ENCODE measurements around the gene CORO7.
A peak's percentile ranks its signal among the peaks of the same experiment; 100 is the strongest.

The CORO7 gene

DNA sequence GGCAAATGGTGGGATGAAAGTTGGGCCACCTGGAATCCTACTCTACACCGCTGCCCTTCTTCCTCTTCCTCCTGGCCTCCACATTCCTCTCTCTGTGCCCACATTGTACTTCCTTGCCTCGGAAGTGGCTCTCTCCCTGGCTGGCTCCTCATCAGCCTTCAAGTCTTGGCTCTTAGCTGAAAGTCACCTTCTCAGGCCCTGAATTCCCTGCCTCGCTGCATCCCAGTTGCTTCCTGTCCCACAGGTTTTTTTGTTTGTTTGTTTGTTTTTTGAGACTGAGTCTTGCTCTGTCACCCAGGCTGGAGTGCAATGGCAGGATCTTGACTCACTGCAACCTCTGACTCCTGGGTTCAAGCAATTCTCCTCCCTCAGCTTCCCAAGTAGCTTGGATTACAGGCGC, 62.7 kb downstream of the CORO7 start:
- Histone ChIP-seq H3K9me3 (ENCODE audit: control insufficient read depth in 1 of 2, low read length in 2 of 2) (no peaks in the 10 kb centered on the region), H3K4me1 (ENCODE audit: control insufficient read depth in 1 of 2, insufficient read depth in 2 of 2, low read length in 2 of 2) (peaks cover 4 to 9% of the 10 kb centered on the region in 2 donors), H3K4me3 (ENCODE audit: low read depth in 1 of 2, low read length in 2 of 2) (no peak overlapping the region), H3K36me3 (ENCODE audit: control insufficient read depth in 1 of 2, insufficient read depth in 2 of 2, low read length in 2 of 2) (peaks cover 8 to 22% of the 10 kb centered on the region in 2 donors), H3K27ac (ENCODE audit: low read length) (no peak overlapping the region), H3K27me3 (ENCODE audit: low read depth, low read length) (no peaks in the 10 kb centered on the region)

DNA sequence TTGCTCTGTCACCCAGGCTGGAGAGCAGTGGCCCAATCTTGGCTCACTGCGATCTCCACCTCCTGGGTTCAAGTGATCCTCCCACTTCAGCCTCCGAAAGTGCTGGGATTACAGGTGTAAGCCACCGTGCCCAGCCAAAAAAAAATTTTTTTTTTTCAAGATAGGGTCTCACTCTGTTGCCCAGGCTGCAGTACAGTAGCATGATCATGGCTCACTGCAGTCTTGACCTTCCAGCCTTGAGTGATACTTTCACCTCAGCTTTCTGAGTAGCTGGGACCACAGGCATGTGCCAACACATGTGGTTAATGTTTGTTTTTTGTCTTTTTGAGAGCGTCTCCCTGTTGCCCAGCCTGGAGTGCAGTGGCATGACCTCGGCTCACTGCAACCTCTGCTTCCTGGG, 63.6 kb downstream of the CORO7 start:
- Histone ChIP-seq H3K27me3 (ENCODE audit: low read depth, low read length) (no peaks in the 10 kb centered on the region), H3K9me3 (ENCODE audit: control insufficient read depth in 1 of 2, low read length in 2 of 2) (no peaks in the 10 kb centered on the region)

DNA sequence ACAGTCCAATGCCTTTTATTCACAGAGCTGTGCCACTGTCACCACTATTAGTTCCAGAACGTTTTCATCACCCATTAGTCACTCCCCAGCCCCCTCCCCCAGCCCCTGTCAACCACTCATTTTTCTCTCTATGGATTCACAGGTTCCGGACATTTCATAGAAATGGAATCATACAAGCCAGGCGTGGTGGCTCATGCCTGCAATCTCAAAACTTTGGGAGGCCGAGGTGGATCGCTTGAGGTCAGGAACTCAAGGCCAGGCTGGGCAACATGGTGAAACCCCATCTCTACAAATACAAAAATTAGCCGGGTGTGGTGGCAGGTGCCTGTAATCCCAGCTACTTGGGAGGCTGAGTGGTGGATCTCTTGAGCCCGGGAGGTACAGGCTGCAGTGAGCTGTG, 64.5 kb downstream of the CORO7 start:
- H3K27me3 ChIP-seq (ENCODE audit: low read depth, low read length): no peaks in the 10 kb centered on the region
- H3K4me3 ChIP-seq (ENCODE audit: low read depth in 1 of 2, low read length in 2 of 2): peak overlapping the region in 1 of 2 donors; percentile 18

More for the DNA sequence above, 63.6 kb downstream of the CORO7 start:
- H3K36me3 ChIP-seq (ENCODE audit: control insufficient read depth in 1 of 2, insufficient read depth in 2 of 2, low read length in 2 of 2): peaks cover 1 to 16% of the 10 kb centered on the region in 2 donors
- no peak overlapping the region for H3K4me3 ChIP-seq (ENCODE audit: low read depth in 1 of 2, low read length in 2 of 2)
- H3K4me1 ChIP-seq (ENCODE audit: control insufficient read depth in 1 of 2, insufficient read depth in 2 of 2, low read length in 2 of 2): peaks cover 4 to 9% of the 10 kb centered on the region in 2 donors
- no peak overlapping the region for H3K27ac ChIP-seq (ENCODE audit: low read length)

DNA sequence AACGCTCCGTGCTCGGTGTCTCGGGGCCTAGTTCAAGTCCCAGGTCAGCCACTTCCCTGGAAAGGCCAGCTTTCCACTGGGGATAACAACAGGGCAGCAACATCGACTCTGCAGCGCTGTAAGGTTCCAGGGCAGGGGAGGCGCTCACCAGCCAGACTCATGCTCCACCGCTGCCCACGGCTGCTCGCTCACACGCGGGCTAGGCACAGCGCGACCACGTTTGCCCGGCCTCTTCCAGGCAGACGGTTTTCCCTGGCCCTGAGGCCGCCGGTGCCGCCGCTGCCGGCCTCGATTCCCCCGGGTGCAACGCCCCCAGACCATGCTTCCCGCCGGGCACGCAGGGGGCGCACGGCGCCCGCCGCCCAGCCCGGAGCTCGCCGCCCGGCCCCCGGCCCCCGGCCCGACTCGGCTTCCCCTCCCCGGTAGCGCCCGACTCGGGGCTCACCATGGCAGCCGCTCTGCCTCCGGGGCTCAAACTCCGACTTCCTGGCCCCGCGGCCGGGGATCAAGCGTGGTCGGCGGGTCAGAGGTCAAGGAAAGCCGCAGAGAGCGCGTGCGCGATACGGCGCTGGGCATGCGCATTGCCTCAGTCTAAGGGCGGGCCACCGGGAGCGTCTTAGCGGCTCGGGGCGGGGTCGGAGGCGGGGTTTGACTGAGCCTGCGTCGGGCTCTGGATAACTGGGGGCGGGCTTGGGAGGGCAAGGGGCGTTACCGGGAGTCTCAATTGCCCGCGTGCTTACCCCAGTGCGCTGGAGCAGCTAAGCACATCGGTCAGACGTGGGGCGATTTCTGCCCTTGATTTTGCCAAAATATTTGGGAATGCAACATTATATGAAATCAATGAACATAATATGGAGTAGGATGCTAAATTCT, 65.4 kb downstream of the CORO7 start, which contains the start of gene PAM16:
PAM16 (minus strand) TSS at position 535 of the 873 bp plus-strand sequence; CDS start at position 448, 87 bp downstream.
- Histone ChIP-seq H3K36me3 (ENCODE audit: control insufficient read depth in 1 of 2, insufficient read depth in 2 of 2, low read length in 2 of 2) (peaks cover 0 to 5% of the 10 kb centered on the region in 2 donors), H3K4me3 (ENCODE audit: low read depth in 1 of 2, low read length in 2 of 2) (peak within 1 kb of the TSS; percentile 64 to 83), H3K9me3 (ENCODE audit: control insufficient read depth in 1 of 2, low read length in 2 of 2) (no peaks in the 10 kb centered on the region), H3K27ac (ENCODE audit: low read length) (peak within 1 kb of the TSS; percentile 45), H3K4me1 (ENCODE audit: control insufficient read depth in 1 of 2, insufficient read depth in 2 of 2, low read length in 2 of 2) (peaks cover 4 to 9% of the 10 kb centered on the region in 2 donors), H3K27me3 (ENCODE audit: low read depth, low read length) (no peaks in the 10 kb centered on the region)

More for the DNA sequence above, 64.5 kb downstream of the CORO7 start:
- no peak overlapping the region for H3K27ac ChIP-seq (ENCODE audit: low read length)
- H3K4me1 ChIP-seq (ENCODE audit: control insufficient read depth in 1 of 2, insufficient read depth in 2 of 2, low read length in 2 of 2): peaks cover 4 to 9% of the 10 kb centered on the region in 2 donors
- H3K36me3 ChIP-seq (ENCODE audit: control insufficient read depth in 1 of 2, insufficient read depth in 2 of 2, low read length in 2 of 2): peaks cover 0 to 8% of the 10 kb centered on the region in 2 donors
- H3K9me3 ChIP-seq (ENCODE audit: control insufficient read depth in 1 of 2, low read length in 2 of 2): no peaks in the 10 kb centered on the region

DNA sequence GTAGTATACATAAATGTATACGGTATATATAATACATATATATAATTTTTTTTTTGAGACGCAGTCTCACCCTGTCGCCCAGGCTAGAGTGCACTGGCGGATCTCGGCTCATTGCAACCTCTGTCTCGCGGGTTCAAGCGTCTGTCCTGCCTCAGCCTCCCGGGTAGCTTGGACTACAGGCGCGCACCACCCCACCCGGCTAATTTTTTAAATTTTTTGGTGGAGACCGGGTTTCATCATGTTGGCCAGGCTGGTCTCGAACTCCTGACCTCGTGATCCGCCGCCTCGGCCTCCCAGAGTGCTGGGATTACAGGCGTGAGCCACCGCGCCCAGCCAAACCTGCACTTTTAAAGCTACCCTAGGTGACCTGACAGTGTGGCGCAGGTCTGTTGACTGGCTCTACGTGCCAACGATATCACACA, 66.0 kb downstream of the CORO7 start:
- no peaks in the 10 kb centered on the region for H3K9me3 ChIP-seq (ENCODE audit: control insufficient read depth in 1 of 2, low read length in 2 of 2)
- H3K4me1 ChIP-seq (ENCODE audit: control insufficient read depth in 1 of 2, insufficient read depth in 2 of 2, low read length in 2 of 2): peaks cover 4 to 9% of the 10 kb centered on the region in 2 donors
- peaks cover 0 to 5% of the 10 kb centered on the region in 2 donors for H3K36me3 ChIP-seq (ENCODE audit: control insufficient read depth in 1 of 2, insufficient read depth in 2 of 2, low read length in 2 of 2)
- H3K27ac ChIP-seq (ENCODE audit: low read length): peak overlapping the region; percentile 45
- no peaks in the 10 kb centered on the region for H3K27me3 ChIP-seq (ENCODE audit: low read depth, low read length)
- peak overlapping the region; percentile 64 to 83 for H3K4me3 ChIP-seq (ENCODE audit: low read depth in 1 of 2, low read length in 2 of 2)

DNA sequence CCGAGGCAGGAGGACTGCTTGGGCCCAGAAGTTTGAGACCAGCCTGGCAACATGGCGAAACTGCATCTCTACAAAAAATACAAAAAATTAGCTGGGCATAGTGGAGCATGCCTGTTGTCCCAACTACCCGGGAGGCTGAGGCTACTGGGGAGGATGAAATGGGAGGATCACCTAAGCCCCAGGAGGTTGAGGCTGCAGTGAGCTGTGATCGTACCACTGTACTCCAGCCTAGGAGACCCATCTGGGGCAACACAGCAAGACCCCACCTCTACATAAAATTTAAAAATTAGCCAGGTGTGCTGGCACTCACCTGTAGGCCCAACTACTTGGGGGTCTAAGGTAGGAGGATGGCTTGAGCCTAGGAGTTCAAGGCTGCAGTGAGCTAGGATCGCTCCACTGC, 67.1 kb downstream of the CORO7 start:
- Histone ChIP-seq H3K36me3 (ENCODE audit: control insufficient read depth in 1 of 2, insufficient read depth in 2 of 2, low read length in 2 of 2) (no peaks in the 10 kb centered on the region), H3K4me1 (ENCODE audit: control insufficient read depth in 1 of 2, insufficient read depth in 2 of 2, low read length in 2 of 2) (peaks cover 4 to 15% of the 10 kb centered on the region in 2 donors), H3K27me3 (ENCODE audit: low read depth, low read length) (no peaks in the 10 kb centered on the region), H3K4me3 (ENCODE audit: low read depth in 1 of 2, low read length in 2 of 2) (no peak overlapping the region), H3K9me3 (ENCODE audit: control insufficient read depth in 1 of 2, low read length in 2 of 2) (no peaks in the 10 kb centered on the region), H3K27ac (ENCODE audit: low read length) (no peak overlapping the region)

DNA sequence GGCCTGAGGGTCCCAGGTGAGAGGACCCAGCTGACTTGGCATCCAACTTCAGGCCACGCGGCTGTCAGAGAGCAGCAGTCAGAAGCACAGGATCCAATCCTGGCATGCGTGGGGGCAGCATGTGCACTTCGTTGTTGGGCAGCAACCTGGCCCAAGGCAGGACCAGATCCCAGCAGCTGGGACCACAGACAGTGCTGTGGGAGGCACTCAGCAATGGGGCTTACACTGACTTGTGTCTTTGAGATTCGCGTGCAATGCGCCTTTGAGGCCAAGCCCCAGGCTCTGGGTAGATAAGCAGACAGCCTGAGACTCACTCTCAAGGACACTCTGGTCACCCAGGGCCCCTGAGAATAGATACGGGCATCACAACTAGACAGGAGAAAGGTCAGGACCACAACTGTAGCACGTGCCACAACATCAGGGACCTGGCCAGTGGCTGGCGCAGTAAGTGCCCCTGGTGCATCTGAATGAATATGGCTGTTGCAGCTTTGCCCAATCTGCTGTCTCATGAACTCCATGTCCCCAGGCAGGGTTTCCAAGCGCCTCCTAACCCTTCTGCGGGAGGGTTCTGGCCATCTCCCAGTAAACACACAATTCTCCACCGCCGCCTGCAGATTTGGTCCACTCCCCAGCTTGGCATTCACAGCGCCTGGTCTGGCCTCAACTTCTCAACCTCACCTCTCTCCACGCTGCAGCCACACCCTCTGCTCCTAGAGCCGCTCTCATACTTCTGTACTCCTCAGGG, 68.5 kb downstream of the CORO7 start:
- peaks cover 4 to 15% of the 10 kb centered on the region in 2 donors for H3K4me1 ChIP-seq (ENCODE audit: control insufficient read depth in 1 of 2, insufficient read depth in 2 of 2, low read length in 2 of 2)
- no peaks in the 10 kb centered on the region for H3K9me3 ChIP-seq (ENCODE audit: control insufficient read depth in 1 of 2, low read length in 2 of 2)
- H3K27ac ChIP-seq (ENCODE audit: low read length): no peak overlapping the region
- no peaks in the 10 kb centered on the region for H3K27me3 ChIP-seq (ENCODE audit: low read depth, low read length)
- H3K4me3 ChIP-seq (ENCODE audit: low read depth in 1 of 2, low read length in 2 of 2): no peak overlapping the region
- no peaks in the 10 kb centered on the region for H3K36me3 ChIP-seq (ENCODE audit: control insufficient read depth in 1 of 2, insufficient read depth in 2 of 2, low read length in 2 of 2)

DNA sequence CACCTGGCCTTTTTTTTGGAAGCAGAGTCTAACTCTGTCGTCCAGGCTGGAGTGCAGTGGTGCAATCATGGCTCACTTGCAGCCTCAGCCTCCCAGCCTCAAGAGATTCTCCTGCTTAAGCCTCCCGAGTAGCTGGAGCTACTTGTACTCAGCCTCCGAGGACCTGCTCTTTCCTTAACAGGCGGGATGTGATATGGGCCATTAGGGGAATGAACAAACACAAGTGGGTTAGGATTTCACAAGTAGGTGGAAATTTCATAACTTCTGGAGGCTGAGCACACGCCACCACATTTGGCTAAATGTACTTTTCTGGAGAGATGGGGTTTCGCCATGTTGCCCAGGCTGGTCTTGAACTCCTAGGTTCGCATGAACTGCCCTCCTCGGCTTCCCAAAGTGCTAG, 69.4 kb downstream of the CORO7 start:
- Histone ChIP-seq H3K27ac (ENCODE audit: low read length) (no peak overlapping the region), H3K27me3 (ENCODE audit: low read depth, low read length) (no peaks in the 10 kb centered on the region), H3K4me1 (ENCODE audit: control insufficient read depth in 1 of 2, insufficient read depth in 2 of 2, low read length in 2 of 2) (peaks cover 4 to 15% of the 10 kb centered on the region in 2 donors), H3K36me3 (ENCODE audit: control insufficient read depth in 1 of 2, insufficient read depth in 2 of 2, low read length in 2 of 2) (no peaks in the 10 kb centered on the region), H3K4me3 (ENCODE audit: low read depth in 1 of 2, low read length in 2 of 2) (no peak overlapping the region), H3K9me3 (ENCODE audit: control insufficient read depth in 1 of 2, low read length in 2 of 2) (no peaks in the 10 kb centered on the region)

DNA sequence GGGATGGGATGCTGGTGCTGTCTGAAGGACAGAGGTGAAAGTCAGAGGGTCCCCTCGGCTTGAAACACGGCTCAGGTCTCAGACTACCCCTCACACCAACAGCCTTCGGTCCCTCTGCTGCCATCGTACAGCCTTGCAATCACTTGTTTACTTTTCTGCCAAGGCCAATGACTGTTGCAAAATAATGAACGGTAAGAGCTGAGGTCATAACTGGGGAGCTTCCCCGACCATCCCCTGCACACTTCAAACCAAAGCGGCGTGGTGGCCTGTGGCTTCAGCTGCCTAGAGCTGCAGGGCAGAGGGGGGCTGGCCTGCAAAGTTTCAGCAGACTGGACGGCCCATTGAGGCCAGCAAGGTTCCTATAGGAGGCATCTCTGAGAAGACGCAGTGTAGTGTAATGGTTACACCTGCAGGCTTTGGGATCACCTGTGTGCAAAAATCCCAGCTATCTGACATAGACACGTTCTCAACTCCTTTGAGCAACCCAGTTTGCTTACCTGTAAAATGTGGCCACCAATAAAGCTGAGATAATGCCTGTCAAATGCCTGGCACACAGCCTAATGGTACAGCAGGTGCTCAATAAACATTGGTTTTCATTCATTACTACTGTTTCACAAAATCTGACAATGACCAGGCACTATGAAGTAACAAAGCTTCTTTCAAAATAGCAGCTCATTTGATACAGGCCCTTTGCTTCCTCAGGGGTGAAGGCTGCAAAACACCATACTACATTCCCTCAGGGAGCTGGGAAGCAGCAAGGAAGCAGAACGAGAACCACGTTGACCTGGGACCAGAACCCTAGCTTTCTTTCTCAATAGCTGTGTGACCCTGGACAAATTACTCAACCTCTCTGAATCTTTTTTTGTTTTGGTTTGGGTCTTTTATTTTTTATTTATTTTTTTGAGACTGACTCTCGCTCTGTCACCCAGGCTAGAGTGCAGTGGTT, 70.3 kb downstream of the CORO7 start:
- Histone ChIP-seq H3K27me3 (ENCODE audit: low read depth, low read length) (no peaks in the 10 kb centered on the region), H3K27ac (ENCODE audit: low read length) (no peak overlapping the region), H3K36me3 (ENCODE audit: control insufficient read depth in 1 of 2, insufficient read depth in 2 of 2, low read length in 2 of 2) (no peaks in the 10 kb centered on the region), H3K4me1 (ENCODE audit: control insufficient read depth in 1 of 2, insufficient read depth in 2 of 2, low read length in 2 of 2) (peaks cover 4 to 11% of the 10 kb centered on the region in 2 donors), H3K4me3 (ENCODE audit: low read depth in 1 of 2, low read length in 2 of 2) (no peak overlapping the region), H3K9me3 (ENCODE audit: control insufficient read depth in 1 of 2, low read length in 2 of 2) (no peaks in the 10 kb centered on the region)

DNA sequence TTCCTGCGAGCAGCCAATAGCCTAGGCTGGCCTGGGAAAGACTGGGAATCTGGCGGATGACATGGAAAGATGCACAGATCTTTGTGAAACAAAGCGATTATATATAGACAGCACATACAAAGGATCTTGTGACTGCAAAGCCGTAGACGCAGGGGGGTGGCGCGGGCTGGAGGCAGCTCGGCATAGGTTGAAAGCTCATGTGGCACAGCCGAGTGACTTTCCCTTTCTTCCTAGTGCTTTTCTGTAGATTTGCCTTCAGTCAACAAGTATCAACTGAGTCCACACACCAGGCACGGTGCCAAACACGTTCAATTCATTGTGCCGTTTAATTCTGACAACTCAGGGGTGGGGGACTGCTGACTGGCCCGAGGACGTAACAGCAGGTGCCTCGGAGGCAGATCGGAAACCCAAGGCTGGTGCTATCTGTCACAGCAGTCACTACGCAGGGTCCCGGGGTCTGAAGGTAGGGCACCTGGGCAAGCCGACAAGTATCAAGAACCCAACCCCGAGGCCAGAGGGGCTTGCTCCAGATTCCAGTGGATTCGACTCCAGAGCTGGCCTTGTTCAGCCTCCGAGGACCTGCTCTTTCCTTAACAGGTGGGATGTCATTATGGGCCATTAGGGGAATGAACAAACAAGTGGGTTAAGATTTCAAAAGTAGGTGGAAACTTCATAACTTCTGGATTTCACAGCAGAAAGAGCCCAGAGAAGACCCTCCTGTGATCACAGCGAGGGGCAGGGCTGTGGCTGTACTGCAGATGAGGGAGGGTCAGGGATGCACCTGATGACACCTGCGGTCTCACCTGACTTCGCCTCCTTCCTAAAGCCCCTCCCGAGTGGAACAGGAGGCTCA, 71.2 kb downstream of the CORO7 start:
- no peak overlapping the region for H3K4me3 ChIP-seq (ENCODE audit: low read depth in 1 of 2, low read length in 2 of 2)
- peaks cover 4 to 12% of the 10 kb centered on the region in 2 donors for H3K4me1 ChIP-seq (ENCODE audit: control insufficient read depth in 1 of 2, insufficient read depth in 2 of 2, low read length in 2 of 2)
- peaks cover 0 to 5% of the 10 kb centered on the region in 2 donors for H3K36me3 ChIP-seq (ENCODE audit: control insufficient read depth in 1 of 2, insufficient read depth in 2 of 2, low read length in 2 of 2)
- no peak overlapping the region for H3K27ac ChIP-seq (ENCODE audit: low read length)
- H3K9me3 ChIP-seq (ENCODE audit: control insufficient read depth in 1 of 2, low read length in 2 of 2): no peaks in the 10 kb centered on the region
- H3K27me3 ChIP-seq (ENCODE audit: low read depth, low read length): no peaks in the 10 kb centered on the region
